NCI-H82 treated with DMSO at 0.1 percent for 48 hours (cell line): Measurements from ENCODE around the gene TAAR1.
"Not testable (repeated sequence)": the region's sequence is repeated elsewhere in the genome, so short reads cannot be mapped to it uniquely, and the experiment has no call there.

ENCODE experiments used
- DNase-seq: peaks from one replicate; lab custom pipeline; 2025; ENCODE audit not compliant: unreplicated experiment; lab: John Stamatoyannopoulos, UW

TAAR1 gene

DNA sequence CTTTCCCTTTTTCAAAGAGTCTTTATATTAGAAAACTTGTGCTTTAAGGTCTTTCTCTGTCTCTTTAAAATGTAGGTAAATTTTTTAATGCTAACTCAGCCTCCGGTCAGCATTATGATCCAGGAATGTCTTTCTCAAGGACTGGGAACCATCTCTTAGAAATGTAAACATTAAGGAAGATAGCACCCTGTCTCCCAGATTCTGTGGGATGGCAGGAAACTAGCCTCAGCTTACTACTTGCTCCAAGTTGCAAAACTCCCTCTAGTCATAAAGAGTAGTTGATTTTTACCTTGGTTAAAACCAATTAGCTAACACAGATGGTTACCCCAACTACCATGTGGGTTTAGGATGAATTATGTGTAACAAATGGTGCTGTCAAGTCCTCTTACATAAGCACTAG, 4.7 kb upstream of the TAAR1 start:
- DNase-seq: no peak

DNA sequence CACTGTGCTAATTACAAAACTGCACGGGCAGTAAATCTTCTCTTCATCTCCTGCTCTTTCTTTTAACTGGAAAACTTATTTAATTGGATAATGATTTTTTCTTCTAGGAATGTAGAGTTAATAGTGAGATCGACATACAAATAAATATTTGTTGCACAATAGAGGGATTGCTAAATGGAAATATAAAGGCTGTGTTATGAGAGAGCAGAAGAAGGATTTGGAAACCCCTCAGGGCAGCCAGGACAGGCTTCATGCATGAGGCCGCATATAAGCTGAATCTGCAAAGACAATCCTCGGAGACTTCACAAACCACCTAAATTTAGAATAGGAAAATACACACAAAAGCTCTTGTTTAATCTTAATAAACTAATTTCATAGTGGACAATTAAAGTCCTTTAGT, 2.9 kb upstream of the TAAR1 start:
- no peak for DNase-seq

DNA sequence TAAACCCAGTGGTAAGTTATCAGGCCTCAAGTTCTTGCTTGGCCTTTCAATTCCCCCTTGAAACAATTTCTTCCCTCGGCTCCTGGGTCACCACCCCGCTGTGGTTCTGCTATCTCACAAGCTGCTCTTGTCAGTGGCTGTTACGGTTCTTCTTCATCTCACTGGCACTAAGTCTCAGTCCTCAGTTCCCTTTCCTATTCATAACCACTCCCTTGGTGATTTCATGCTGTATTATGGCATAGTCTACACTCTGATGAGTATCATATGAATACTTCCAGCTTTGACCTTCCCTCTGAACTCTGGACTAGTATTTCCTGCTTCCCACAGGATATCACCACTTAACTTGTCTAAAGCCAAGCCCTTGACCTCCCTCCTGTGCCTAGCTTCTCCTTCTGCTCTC, 7.9 kb downstream of the TAAR1 start:
- DNase-seq: no peak

DNA sequence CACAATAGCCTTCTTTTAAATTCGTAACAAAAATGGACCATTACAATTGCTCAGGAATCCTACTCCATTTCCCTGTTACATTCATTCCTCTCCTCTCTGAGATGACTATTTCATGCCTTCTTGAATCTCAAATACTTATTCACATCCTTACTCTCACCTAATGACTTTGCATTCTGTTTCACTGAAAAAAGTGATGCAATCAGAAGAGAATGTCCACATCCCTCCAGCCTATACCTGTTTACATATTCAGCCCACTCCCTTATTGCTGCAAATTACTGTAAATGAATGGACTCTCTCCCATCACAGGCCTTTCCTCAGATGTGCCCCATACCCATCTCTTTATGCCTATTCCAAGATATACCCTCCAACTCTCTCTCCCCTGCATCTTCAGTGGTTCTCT, 8.6 kb downstream of the TAAR1 start:
- DNase-seq: no peak

DNA sequence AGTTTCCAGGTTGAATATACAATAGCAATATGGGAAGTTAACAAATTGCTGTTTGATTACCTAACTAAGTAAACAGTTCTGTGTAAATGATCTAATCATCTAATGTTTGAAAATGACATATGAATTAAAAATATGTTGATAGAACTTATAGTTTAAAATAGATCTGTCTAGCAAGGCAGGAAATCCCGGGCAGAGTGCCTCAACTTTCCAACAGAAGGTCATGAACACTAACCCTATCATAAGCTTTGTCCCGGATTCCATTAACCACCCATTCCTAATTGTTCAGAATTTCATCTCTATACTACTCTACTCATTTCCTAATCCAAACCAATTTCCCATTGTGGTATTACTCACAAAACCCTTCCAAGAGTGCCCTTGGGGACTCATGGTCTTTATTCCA, 10.2 kb downstream of the TAAR1 start:
- no peak for DNase-seq

DNA sequence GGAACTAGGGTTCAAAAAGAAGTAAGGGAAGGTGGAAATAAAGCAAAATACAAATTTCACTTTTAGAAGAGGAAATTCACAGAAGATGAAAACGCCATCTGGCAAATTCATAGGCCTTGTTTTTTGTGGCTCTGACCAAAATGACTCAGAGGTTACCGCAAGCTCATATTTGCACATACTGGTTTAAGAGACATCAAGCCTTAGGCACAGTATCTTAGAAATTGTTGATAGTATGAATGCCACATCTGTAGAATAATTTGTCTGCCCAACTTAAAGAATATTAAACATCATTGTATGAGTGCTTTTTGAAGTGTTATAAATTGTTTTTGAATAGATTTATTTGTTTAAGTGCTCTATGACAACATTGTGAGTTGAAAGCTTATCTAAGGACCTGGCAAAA, 10.6 kb downstream of the TAAR1 start:
- no peak for DNase-seq

DNA sequence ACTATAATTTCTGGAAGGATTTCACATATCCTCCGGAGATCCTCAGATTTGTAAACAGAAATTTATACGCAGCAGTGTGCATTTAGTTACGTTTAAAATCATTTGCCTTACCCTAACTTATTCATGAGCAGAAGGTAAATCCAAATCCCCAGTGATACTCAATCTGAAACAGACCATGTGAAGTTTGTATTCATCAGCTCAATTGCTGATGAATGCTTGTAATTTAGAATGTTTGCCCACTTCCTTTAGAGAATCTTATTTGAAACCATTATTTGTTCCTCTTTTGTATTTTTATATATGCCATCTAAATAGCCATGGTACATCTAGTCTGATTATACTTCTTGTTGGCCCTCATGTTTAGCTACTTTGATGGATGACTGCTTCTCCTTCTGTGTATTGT, 15.4 kb downstream of the TAAR1 start:
- no peak for DNase-seq

DNA sequence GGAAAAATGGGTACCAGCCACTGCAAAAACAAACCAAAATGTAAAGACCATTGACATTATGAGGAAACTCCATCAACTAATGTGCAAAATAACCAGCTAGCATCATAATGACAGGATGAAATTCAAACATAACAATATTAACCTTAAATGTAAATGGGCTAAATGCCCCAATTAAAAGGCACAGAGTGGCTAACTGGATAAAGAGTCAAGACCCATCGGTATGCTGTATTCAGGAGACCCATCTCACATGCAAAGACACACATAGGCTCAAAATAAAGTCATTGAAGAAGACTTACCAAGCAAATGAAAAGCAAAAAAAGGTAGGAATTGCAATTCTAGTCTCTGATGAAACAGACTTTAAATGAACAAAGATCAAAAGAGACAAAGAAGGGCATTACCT, 21.8 kb downstream of the TAAR1 start:
- DNase-seq: not testable (repeated sequence)

DNA sequence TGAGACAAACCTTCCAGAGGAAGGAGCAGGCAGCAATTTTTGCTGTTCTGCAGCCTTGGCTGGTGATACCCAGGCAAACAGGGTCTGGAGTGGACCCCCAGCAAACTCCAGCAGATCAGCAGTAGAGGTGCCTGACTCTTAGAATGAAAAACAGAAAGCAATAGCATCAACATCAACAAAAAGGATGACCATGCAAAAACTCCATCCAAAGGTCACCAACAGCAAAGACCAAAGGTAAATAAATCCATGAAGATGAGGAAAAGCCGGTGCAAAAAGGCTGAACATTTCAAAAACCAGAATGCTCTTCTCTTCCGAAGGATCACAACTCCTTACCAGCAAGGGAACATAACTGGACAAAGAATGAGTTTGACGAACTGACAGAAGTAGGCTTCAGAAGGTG, 23.1 kb downstream of the TAAR1 start:
- not testable (repeated sequence) for DNase-seq

DNA sequence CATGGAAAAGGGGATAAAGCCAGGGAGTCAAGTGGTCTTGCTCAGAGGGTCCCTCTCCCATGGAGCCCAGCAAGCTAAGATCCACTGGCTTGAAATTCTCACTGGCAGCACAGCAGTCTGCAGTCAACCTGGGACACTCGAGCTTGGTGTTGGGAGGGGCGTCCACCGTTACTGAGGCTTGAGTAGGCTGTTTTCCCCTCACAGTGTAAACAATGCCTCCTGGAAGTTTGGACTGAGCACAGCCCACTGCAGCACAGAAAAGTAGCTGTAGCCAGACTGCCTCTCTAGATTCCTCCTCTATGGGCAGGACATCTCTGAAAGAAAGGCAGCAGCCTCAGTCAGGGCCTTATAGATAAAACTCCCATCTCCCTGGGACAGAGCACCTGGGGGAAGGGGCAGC, 23.7 kb downstream of the TAAR1 start:
- DNase-seq: not testable (repeated sequence)

DNA sequence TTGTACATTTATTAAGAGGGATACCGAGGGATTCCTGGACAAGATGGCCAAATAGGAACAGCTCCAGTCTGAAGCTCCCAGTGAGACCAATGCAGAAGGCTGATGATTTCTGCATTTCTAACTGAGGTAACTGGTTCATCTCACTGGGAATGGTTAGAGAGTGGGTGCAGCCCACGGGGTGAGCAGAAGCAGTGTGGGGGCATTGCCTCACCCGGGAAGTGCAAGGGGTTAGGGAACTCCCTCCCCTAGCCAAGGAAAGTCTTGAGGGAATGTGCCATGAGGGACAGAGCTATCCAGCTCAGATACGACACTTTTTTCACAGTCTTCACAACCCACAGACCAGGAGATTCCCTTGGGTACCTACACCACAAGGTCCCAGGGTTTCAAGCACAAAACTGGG, 24.2 kb downstream of the TAAR1 start:
- no peak for DNase-seq

DNA sequence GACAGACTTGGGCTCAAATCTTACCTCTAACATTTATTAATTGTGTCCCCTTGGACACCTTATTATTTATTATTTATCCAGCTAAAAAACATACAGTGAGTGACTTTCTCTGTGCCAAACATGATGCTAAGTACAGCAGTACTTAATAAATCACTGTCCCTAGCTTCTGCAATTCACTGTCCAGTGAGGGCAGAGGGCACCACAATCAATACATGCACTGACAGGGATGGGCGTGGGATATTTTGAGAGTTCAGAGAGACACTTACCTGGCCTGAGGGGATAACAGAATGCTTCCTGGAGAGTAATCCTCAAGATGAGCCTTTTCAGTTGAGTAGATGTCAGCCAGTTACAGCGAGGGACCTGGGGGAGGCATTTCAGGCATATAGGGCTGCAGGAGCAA, 25.6 kb downstream of the TAAR1 start:
- no peak for DNase-seq

DNA sequence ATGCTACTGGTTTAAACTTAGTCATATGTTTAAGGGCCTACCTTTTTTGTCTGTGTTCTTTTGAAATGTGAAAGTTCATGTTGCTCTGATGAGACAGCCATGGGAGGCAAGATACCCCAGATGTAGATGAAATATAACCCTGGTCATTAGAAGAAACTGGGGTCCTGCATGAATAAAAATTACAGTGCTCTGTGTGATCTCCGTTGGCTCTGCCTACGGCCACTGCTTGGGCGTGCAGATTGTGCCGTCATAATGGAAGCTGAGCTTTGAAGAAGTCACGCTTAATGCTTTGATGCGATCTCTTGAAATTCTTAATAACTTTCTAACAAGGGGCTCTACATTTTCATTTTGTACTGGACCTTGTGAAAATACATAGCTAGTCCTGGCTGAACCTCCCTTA, 34.8 kb downstream of the TAAR1 start, which contains the start of gene TAAR2:
Gene TAAR2 (minus strand): TSS at position 101 of the 400 bp plus-strand sequence. CDS start 0 bp downstream, at position 101.
- no peak for DNase-seq

DNA sequence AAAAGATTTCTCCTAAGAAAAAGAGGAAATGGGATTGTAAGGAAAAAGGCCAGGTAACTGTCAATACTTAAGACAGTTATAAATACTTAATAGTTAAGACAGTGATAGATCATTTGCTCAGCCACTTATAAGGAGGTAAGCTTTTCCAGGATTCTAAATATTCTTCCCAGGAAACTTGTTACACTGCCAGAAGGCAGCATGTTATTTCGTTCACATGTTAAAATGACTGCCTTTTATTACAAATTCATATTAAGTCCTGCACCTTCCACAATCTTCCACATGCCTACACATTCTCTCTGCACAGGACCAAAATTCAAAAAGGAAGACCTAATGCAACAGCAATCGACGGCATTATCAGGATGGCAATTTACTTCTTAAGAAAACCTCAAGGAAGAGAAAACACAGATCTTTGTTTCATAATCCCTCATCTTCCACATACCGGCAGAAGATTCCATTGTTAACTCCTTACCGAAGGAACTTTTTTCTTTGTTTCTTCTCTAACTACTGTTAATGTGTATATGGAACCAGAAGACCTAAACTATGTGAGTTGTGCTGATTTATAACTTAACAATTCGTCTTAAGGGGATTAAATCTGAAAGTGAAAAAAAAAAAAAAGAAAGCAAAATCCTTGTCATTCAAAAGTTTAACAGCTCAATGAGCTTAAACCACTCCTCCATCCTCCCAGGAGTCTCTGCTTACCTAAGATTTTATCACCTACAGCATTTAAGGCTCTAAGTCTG, 35.7 kb downstream of the TAAR1 start:
- no peak for DNase-seq

DNA sequence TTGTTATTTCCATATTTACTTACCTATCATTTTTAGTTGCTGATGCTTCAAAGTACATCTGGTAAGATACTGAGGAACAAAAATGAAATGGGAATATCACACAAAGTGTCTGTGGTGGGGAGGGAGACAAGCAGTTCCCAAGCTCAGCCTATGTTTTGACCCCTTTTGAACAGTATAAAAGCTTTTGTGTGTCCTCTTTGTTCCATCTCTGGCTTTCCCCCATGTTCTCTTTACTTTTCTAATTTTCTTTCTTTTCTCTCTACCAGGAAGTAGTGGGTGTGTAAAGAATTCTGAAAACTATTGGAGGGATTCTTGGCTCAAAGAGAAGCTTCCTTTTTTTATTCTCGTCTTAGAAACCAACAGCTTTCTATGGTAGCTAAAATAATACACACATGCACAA, 42.3 kb downstream of the TAAR1 start:
- DNase-seq: no peak

DNA sequence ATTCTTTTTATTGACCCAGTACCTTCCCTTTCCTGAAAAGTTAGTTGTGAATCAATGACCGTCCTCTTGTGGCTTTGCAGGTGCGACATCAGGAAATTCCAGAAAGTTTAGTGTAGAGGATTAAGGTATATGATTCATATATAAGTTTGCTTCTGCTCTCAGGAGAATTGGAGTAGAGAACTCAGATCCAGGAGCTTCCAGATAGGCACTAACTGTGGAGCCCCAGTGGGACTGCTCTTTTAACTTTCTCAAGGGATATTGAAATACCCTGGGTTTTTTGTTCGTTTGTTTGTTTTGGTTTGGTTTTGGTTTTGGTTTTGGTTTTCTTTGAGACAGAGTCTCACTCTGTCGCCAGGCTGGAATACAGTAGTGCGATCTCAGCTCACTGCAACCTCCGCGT, 44.4 kb downstream of the TAAR1 start:
- no peak for DNase-seq

DNA sequence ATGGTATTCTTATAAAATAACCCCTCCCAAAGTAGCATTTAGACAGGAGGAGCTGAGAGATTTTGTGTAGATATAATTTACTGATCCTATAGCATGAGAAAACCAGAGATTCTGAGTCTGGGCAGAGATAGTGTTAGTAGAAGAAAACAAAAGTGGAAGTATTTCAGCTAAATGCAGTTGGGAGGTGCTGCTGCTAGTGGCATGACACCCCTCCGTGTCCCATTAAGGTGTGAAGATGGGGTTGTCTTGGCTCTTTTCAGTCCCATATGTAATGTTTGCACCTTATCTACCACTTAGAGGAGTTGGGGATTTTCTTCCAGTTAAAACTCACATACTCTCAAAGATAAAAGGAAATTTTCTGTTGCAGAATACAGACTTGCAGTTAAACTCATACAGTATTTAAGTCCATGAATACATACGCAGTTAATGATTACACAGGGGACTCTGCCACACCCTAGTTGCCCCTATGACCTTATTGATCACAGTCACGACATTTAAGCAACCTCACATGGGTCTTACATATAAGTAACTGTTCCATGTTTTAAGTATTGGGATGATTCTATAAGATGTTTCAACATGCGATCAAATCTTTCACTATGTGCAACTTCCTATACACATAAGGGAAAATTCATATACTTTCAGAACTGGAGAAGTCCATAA, 46.4 kb downstream of the TAAR1 start:
- no peak for DNase-seq

DNA sequence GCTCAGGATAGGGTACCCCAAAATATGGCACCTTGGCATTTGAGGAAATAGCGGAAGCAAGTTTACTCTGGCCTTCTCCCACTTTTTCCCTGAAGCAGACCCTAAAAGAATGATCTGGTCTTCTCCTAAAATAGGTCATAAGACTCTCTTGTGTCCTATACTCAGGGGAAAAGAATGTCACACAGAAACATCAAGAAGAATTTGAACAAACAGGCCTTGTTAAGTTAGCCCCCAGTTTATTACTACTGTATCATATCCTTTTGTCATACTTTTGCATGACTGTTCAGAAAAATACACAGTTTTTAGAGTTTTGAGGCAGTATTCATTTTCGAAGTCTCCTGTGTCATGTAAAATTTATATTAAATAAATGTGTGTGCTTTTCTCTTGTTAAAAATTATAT, 47.4 kb downstream of the TAAR1 start:
- DNase-seq: no peak

DNA sequence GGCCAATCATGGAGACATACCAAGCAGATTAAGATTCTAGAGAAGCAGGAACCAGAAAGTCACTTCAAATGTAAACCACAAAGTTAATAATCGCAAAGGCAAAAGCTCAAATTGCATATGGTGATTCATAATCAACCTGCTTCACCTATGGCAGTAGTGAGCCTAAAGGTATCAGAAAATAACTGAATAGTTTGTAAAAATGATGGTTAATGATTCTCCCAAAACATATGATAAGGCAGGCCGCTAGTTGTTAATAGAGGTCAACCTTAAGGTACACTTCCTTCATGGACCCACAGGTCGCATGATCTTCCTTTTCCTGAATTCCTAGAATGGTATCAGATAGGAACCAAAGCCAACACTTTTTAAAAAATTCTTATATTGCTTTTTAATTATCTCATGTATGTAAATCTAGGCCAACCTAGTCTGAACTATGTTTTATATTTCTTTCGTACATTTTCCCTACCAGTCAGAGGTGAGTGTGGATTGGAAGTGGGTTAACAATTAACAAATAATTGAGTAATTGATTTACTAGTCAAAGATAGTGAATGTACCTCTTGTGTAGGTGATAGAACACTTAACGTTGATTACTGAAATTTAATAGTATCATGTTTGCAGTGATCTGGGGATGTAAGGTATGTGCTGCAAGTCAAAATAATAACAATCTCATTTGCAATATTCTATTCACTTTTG, 51.3 kb downstream of the TAAR1 start:
- DNase-seq: no peak

DNA sequence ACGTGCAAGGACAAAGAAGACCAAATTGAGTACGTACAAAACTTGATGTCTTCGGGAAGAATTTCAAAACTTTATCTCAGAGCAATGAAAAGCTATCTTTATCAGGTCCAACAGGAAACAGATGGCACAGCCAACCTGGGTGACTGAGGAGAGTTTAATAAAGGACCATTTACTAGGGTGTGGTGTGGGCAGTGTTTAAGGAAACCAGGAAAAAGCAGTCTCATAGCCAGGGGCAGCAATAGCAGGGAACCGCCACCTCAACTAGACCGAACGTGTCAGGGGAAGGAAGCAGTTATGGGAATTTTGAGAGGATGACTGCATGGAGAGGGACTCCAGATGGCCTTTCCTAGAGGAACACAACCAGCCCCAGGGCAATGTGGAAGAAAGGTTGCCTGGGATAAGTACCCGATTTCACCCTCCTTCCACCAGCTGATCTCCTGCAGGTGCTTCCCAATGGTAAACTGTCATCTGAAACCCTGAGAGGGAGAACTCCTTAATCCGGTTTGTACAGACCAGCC, 54.3 kb downstream of the TAAR1 start:
- no peak for DNase-seq

DNA sequence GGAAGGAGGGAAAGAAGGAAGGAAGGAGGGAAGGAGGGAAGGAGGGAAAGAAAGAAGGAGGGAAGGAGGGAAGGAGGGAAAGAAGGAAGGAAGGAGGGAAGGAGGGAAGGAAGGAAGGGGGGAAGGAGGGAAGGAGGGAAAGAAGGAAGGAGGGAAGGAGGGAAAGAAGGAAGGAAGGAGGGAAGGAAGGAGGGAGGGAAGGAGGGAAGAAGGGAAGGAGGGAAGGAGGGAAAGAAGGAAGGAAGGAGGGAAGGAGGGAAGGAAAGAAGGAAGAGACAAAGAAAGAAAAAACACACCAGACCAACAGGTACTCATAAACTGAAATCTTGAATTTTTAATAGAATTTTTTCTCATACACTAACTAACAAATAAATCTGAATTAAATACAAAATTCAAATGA, 58.1 kb downstream of the TAAR1 start:
- DNase-seq: not testable (repeated sequence)

DNA sequence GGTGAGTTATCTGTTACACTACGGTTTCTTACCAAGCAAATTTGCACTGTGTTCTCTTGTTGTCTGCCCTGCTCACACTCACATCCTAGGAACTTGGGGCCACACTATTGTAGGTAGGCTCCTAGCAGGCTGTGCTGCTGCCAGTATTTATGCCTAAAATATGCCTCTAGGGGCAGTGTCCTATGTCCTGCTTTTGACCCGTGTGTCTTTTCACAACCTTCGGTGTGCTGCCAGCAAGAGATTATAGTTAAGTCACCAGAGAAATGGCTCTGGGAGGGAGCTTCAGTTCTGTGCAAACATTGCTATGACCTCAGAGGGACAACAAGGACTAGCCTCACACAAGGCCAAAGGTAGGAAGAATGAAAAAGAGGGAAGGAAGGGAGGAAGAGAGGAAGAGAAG, 60.5 kb downstream of the TAAR1 start:
- no peak for DNase-seq
